CD14-positive monocyte (primary cell): ENCODE data around the gene MRPL50. TPM values are rescaled to one million over a fixed set of nuclear protein-coding genes. Genes with fewer than 3 reads are reported as not detected.

Experiments
- DNase-seq, 3 donors: peaks; one replicate each; pipeline ENCODE4 v3.0.0-alpha.2; 2011 to 2022
- H2AFZ ChIP-seq: 2 replicates; pipeline ENCODE4 v1.6.0; 2012; ENCODE audit warnings: mild to moderate bottlenecking, low read depth, low read length, inconsistent platforms; ENCODE audit not compliant: insufficient read depth, poor library complexity, severe bottlenecking
- H3K27ac ChIP-seq, 2 donors: 1 replicate in 1 of 2; 2 replicates in 1 of 2; pipeline ENCODE4 v1.5.1; 2012 to 2013; ENCODE audit warnings: low read length in 2 of 2, control low read depth in 1 of 2, inconsistent platforms in 1 of 2, low read depth in 1 of 2, mild to moderate bottlenecking in 1 of 2
- H3K27me3 ChIP-seq, 2 donors: one replicate each; pipeline versions ENCODE4 v1.6.0 to v1.6.1; 2011 to 2013; ENCODE audit warnings: low read length in 2 of 2; ENCODE audit not compliant: control insufficient read depth in 2 of 2, insufficient read depth in 2 of 2
- H3K36me3 ChIP-seq, 2 donors: replicated peaks in 1 of 2; 1 replicate in 1 of 2; 2 replicates in 1 of 2; pipeline versions ENCODE4 v1.5.1 to v1.6.1; 2012 to 2013; ENCODE audit warnings: low read length in 2 of 2, control low read depth in 1 of 2, inconsistent platforms in 1 of 2, mild to moderate bottlenecking in 1 of 2; ENCODE audit not compliant: insufficient read depth in 2 of 2, control insufficient read depth in 1 of 2
- H3K4me1 ChIP-seq, 2 donors: 1 replicate in 1 of 2; 2 replicates in 1 of 2; pipeline versions ENCODE4 v1.5.1 to v1.6.1; 2012 to 2013; ENCODE audit warnings: low read length in 2 of 2, control low read depth in 1 of 2, inconsistent platforms in 1 of 2, mild to moderate bottlenecking in 1 of 2, moderate library complexity in 1 of 2; ENCODE audit not compliant: insufficient read depth in 2 of 2, control insufficient read depth in 1 of 2
- H3K4me2 ChIP-seq: replicated peaks from 2 replicates; pipeline ENCODE3; 2012; ENCODE audit warnings: low read length, moderate library complexity, mild to moderate bottlenecking; ENCODE audit not compliant: poor library complexity, severe bottlenecking; ENCODE audit errors: extremely low read depth
- H3K4me3 ChIP-seq, 3 experiments: fragments of 200-600 bp in 1 of 3; sonication (generic) in 1 of 3; replicated peaks in 1 of 3; 1 replicate in 2 of 3; 2 replicates in 1 of 3; pipeline ENCODE4 v1.5.1; 2011 to 2013; ENCODE audit warnings: low read length in 3 of 3, mild to moderate bottlenecking in 3 of 3, control low read depth in 2 of 3, low read depth in 2 of 3, inconsistent platforms in 1 of 3, moderate library complexity in 1 of 3
- H3K79me2 ChIP-seq: 2 replicates; pipeline ENCODE4 v1.6.0; 2012; ENCODE audit warnings: mild to moderate bottlenecking, control low read depth, inconsistent platforms, low read length, moderate library complexity; ENCODE audit not compliant: insufficient read depth
- H3K9ac ChIP-seq: 2 replicates; pipeline ENCODE4 v1.6.0; 2017; ENCODE audit warnings: low read length, mild to moderate bottlenecking; ENCODE audit not compliant: insufficient read depth, poor library complexity, severe bottlenecking
- H3K9me3 ChIP-seq, 2 donors: replicated peaks in 1 of 2; 1 replicate in 1 of 2; 2 replicates in 1 of 2; pipeline versions ENCODE4 v1.5.1 to v1.6.1; 2012 to 2013; ENCODE audit warnings: low read length in 2 of 2, control low read depth in 1 of 2; ENCODE audit not compliant: control insufficient read depth in 1 of 2, insufficient read depth in 1 of 2
- H4K20me1 ChIP-seq: 2 replicates; pipeline ENCODE4 v1.6.0; 2012; ENCODE audit warnings: mild to moderate bottlenecking, low read length, control low read depth, moderate library complexity; ENCODE audit not compliant: insufficient read depth
- H3K27ac Mint-ChIP-seq, 7 donors: one replicate each; pipeline ENCODE4 v1.8.0; 2020; ENCODE audit warnings: mild to moderate bottlenecking in 7 of 7, mixed read lengths in 7 of 7, moderate library complexity in 6 of 7, inconsistent platforms in 2 of 7
- H3K27me3 Mint-ChIP-seq, 3 donors: one replicate each; pipeline ENCODE4 v1.8.0; 2021 to 2022; ENCODE audit warnings: low read depth in 3 of 3, mild to moderate bottlenecking in 3 of 3, mixed read lengths in 3 of 3, moderate library complexity in 3 of 3, inconsistent platforms in 1 of 3
- H3K36me3 Mint-ChIP-seq, 2 donors: one replicate each; pipeline ENCODE4 v1.8.0; 2020; ENCODE audit warnings: mixed read lengths in 2 of 2, inconsistent platforms in 1 of 2, mild to moderate bottlenecking in 1 of 2
- H3K4me1 Mint-ChIP-seq: one replicate; pipeline ENCODE4 v1.8.0; 2020; ENCODE audit warnings: mild to moderate bottlenecking, mixed read lengths
- H3K4me3 Mint-ChIP-seq, 2 donors: one replicate each; pipeline ENCODE4 v1.8.0; 2020; ENCODE audit warnings: mild to moderate bottlenecking in 2 of 2, mixed read lengths in 2 of 2, moderate library complexity in 1 of 2
- H3K9me3 Mint-ChIP-seq, 7 donors: one replicate each; pipeline ENCODE4 v1.8.0; 2020 to 2022; ENCODE audit warnings: mixed read lengths in 7 of 7, mild to moderate bottlenecking in 6 of 7, moderate library complexity in 6 of 7, inconsistent platforms in 2 of 7
- CTCF ChIP-seq: fragments of 200-600 bp; IDR thresholded peaks from one replicate; pipeline ENCODE4 v1.8.0; 2022; ENCODE audit warnings: antibody characterized with exemption, mild to moderate bottlenecking
- WGBS: methylation state at CpG from one replicate; pipeline ENCODE4 v1.1.5; 2013; ENCODE audit warnings: missing lambda C conversion rate; ENCODE audit not compliant: insufficient coverage; 5-methylcytosine and 5-hydroxymethylcytosine counted together
- intact Hi-C, 2 donors: fragments of 100-400 bp; cut with micrococcal nuclease; formaldehyde crosslinking; loops; one replicate each; pipeline versions ENCODE4 v1.15.0 to v1.15.1; 2023
- polyA plus RNA-seq, 3 donors: library from polyadenylated mRNA; depleted of rRNA in 1 of 3; unstranded in 2 of 3; stranded (reverse) in 1 of 3; fragments of 300-500 nt in 2 of 3; fragments of >200 nt in 1 of 3; fragmentation: Illumina TruSeq in 2 of 3; gene quantifications; 1 replicate in 2 of 3; 2 replicates in 1 of 3; pipeline ENCODE4 v1.2.3, GENCODE V29; 2012 to 2021

The MRPL50 gene
- polyA plus RNA-seq, 3 donors: 1.9 to 4.9 (median 4.8) TPM

- Histone ChIP-seq H3K4me3 (no peak overlapping the region), H3K4me1 (no peaks in the 10 kb centered on the region), H3K4me2 (no peak overlapping the region), H3K27ac (no peak overlapping the region), H3K27me3 (peaks cover 0 to 2% of the 10 kb centered on the region in 2 donors), H3K9ac (no peak overlapping the region), H4K20me1 (no peaks in the 10 kb centered on the region), H2AFZ (no peak overlapping the region), H3K79me2 (no peaks in the 10 kb centered on the region), H3K36me3 (no peaks in the 10 kb centered on the region), H3K9me3 (no peaks in the 10 kb centered on the region)
- Mint-ChIP-seq H3K4me3 (no peak overlapping the region), H3K4me1 (no peaks in the 10 kb centered on the region), H3K27ac (no peak overlapping the region), H3K9me3 (peaks cover 0 to 14% (median 1%) of the 10 kb centered on the region in 7 donors), H3K27me3 (peaks cover 0 to 5% (median 3%) of the 10 kb centered on the region in 3 donors), H3K36me3 (no peaks in the 10 kb centered on the region)
- TF ChIP-seq CTCF: no peak
- no CpG with 5 or more reads among the region's 3 CpGs for WGBS
- DNase-seq: no peak
- intact Hi-C loops: no loop called here
These were observed 29.7 kb upstream of the MRPL50 start for GRCh38 chr9:101427957-101428655.

GRCh38 chr9:101427358-101427757 lies 28.9 kb upstream of the MRPL50 start:
- H3K4me3 Mint-ChIP-seq: no peak overlapping the region
- H3K36me3 Mint-ChIP-seq: no peaks in the 10 kb centered on the region
- Histone ChIP-seq H3K4me1 (no peaks in the 10 kb centered on the region), H4K20me1 (no peaks in the 10 kb centered on the region), H3K36me3 (no peaks in the 10 kb centered on the region), H3K79me2 (no peaks in the 10 kb centered on the region), H3K27ac (no peak overlapping the region), H3K9ac (no peak overlapping the region), H2AFZ (no peak overlapping the region), H3K9me3 (no peaks in the 10 kb centered on the region), H3K4me3 (no peak overlapping the region), H3K27me3 (peaks cover 0 to 2% of the 10 kb centered on the region in 2 donors), H3K4me2 (no peak overlapping the region)
- H3K9me3 Mint-ChIP-seq: peaks cover 0 to 17% (median 1%) of the 10 kb centered on the region in 7 donors
- H3K4me1 Mint-ChIP-seq: no peaks in the 10 kb centered on the region
- peak overlapping the region in 1 of 7 donors; percentile 2 for H3K27ac Mint-ChIP-seq
- no peak for TF ChIP-seq CTCF
- DNase-seq: no peak
- whole genome bisulfite sequencing: 94% methylated on average over 6 of the region's 8 CpGs
- peaks cover 0 to 5% (median 3%) of the 10 kb centered on the region in 3 donors for H3K27me3 Mint-ChIP-seq
- intact Hi-C loops: no loop called here
